Psoas muscle (tissue), 8 donors: Measurements from ENCODE around the gene MB. TPM values are rescaled to one million over a fixed set of nuclear protein-coding genes. Genes with fewer than 3 reads are reported as not detected.
A peak's percentile ranks its signal among the peaks of the same experiment; 100 is the strongest.

Experiments used
- ATAC-seq, 4 donors: fragments of 200-7000 bp; cut with Tn5 transposase; one replicate each; pipeline ENCODE4 v1.9.1; 2020; ENCODE audit warnings: moderate library complexity in 3 of 4, mild to moderate bottlenecking in 2 of 4
- DNase-seq, 2 donors: peaks; one replicate each; pipeline ENCODE4 v3.0.0-alpha.2; 2020
- H3K27ac ChIP-seq: fragments of 200-600 bp; one replicate; pipeline ENCODE4 v1.8.0; 2022
- H3K27me3 ChIP-seq, 3 donors: fragments of 200-600 bp in 1 of 3; one replicate each; pipeline versions ENCODE4 v1.6.1 to v1.8.0; 2013 to 2022; ENCODE audit warnings: low read length in 2 of 3, mild to moderate bottlenecking in 2 of 3, moderate library complexity in 1 of 3; ENCODE audit not compliant: insufficient read depth in 3 of 3
- H3K36me3 ChIP-seq, 2 donors: fragments of 200-600 bp in 1 of 2; one replicate each; pipeline versions ENCODE4 v1.6.1 to v1.8.0; 2013 to 2022; ENCODE audit warnings: low read depth in 1 of 2, mild to moderate bottlenecking in 1 of 2, moderate library complexity in 1 of 2; ENCODE audit not compliant: insufficient read depth in 1 of 2
- H3K4me1 ChIP-seq: fragments of 200-600 bp; one replicate; pipeline ENCODE4 v1.8.0; 2022
- H3K4me3 ChIP-seq: fragments of 200-600 bp; one replicate; pipeline ENCODE4 v1.8.0; 2022; ENCODE audit warnings: mild to moderate bottlenecking
- H3K9me3 ChIP-seq: fragments of 200-600 bp; one replicate; pipeline ENCODE4 v1.8.0; 2022
- WGBS, 3 donors: extraction: QIAGEN DNeasy Blood & Tissue Kit; methylation state at CpG; one replicate each; pipeline versions ENCODE4 v1.1.6 to v1.1.7; 2013; 5-methylcytosine and 5-hydroxymethylcytosine counted together
- intact Hi-C, 2 donors: fragments of 100-400 bp; cut with DNase I; formaldehyde crosslinking; loops; one replicate each; pipeline versions ENCODE4 v1.11.0 to v1.14.2; 2022
- polyA plus RNA-seq, 3 donors: library from polyadenylated mRNA; stranded (reverse); fragments of 200-250 nt; gene quantifications; one replicate each; pipeline ENCODE4 v1.2.3, GENCODE V29; 2013
- total RNA-seq, 4 donors: library from RNA; stranded (reverse); fragmentation: NEBNext Ultra II Directional in 2 of 4; extraction: Animal tissue kit (Norgen Biotek cat#: 25700) in 2 of 4; gene quantifications; one replicate each; pipeline versions ENCODE4 v1.2.1 to v1.2.4, GENCODE V29; 2021 to 2023
- TF ChIP-seq, protein P1 (sequence below): fragments of 200-600 bp; IDR thresholded peaks from one replicate; pipeline ENCODE4 v1.8.0; 2022; ENCODE audit warnings: antibody characterized with exemption
- donor health status: healthy with polysubstance abuse.
- donor health status: DM: no; HTN: no; CAD: no; lungs with moderate emphysema.
- donor health status: Bipolar disorder and iron deficiency.
- donor health status: healthy.
- donor health status: DM: yes; HTN: yes; CAD: no.
- donor health status: DM: no; HTN: no; CAD: no.
- donor health status: DM: no; HTN: no; CAD: no.
- donor health status: DM: yes; HTN: yes; CAD: no.

The MB gene
- total and polyA plus RNA-seq, 7 donors = 6,836 to 12,606 (median 9,385) TPM

DNA sequence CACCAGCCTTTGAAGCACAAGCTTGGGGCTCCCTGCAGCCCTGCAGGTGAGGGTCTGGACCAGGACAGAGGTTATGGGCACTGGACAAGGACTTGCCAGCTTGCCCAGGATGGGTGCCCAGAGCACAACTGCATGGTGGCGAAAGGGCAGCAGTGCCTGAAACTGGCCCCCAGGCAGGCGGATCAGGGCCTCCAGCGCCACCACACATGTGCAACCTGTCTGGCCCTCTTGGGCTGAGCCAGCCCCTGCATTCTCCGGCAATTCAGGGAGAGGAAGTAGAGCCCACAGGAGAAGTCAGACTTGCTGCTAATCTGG, 18.8 kb downstream of the MB start:
- Histone ChIP-seq H3K27me3 (no peaks in the 10 kb centered on the region), H3K4me1 (peaks cover 64% of the 10 kb centered on the region), H3K9me3 (no peaks in the 10 kb centered on the region), H3K27ac (peak overlapping the region; percentile 80), H3K4me3 (no peak overlapping the region), H3K36me3 (no peaks in the 10 kb centered on the region)
- DNase-seq = no peak
- intact Hi-C loops = no loop called here
- TF ChIP-seq, protein P1, sequence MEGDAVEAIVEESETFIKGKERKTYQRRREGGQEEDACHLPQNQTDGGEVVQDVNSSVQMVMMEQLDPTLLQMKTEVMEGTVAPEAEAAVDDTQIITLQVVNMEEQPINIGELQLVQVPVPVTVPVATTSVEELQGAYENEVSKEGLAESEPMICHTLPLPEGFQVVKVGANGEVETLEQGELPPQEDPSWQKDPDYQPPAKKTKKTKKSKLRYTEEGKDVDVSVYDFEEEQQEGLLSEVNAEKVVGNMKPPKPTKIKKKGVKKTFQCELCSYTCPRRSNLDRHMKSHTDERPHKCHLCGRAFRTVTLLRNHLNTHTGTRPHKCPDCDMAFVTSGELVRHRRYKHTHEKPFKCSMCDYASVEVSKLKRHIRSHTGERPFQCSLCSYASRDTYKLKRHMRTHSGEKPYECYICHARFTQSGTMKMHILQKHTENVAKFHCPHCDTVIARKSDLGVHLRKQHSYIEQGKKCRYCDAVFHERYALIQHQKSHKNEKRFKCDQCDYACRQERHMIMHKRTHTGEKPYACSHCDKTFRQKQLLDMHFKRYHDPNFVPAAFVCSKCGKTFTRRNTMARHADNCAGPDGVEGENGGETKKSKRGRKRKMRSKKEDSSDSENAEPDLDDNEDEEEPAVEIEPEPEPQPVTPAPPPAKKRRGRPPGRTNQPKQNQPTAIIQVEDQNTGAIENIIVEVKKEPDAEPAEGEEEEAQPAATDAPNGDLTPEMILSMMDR = no peak
- ATAC-seq = no peak
- 40 to 80% (median 51%) methylated on average over 4 of the region's 4 CpGs for WGBS, 3 donors

DNA sequence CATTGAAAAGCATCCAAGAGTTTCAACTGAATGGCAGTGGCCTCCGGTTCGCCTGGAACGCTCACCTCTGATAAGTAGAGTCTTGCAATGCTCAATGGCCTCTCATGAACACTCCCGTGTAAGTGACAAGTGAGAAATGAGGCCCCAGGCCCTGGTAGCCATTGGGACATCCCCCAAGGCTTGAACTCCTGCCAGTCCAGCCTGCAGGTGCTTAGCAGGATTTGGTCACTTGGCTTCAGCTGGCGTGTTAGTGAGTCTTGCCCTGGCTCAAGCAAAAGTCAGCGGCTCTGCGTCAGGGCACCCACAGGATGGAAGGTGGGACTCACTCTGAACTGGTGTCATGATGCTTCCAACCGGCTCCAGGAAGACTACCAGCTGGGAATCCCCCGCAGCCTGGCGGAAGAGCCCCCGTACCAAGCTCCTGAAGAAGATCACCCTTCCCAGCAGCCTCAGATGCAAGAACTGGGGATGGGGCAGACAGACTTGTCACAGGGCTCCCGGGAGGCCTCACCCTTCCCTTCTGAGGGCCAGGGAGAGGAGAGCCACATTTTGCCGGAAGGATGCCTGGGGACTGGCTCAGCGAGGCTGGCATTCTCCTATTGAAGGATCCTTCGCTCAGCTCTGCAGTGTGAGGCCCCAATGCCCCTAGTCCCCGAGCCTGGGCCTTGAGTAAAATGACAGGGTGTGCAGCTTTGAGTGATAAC, 19.3 kb downstream of the MB start:
- ATAC-seq (peak; percentile 22 to 47 (median 36)), DNase-seq (no peak)
- H3K27me3 ChIP-seq = no peaks in the 10 kb centered on the region
- WGBS, 3 donors = 53 to 63% (median 60%) methylated on average over 16 of the region's 16 CpGs
- H3K9me3 ChIP-seq = no peaks in the 10 kb centered on the region
- H3K36me3 ChIP-seq = no peaks in the 10 kb centered on the region
- TF ChIP-seq, protein P1 = no peak
- peak overlapping the region; percentile 80 for H3K27ac ChIP-seq
- H3K4me3 ChIP-seq = no peak overlapping the region
- intact Hi-C loops = no loop called here
- peaks cover 66% of the 10 kb centered on the region for H3K4me1 ChIP-seq

DNA sequence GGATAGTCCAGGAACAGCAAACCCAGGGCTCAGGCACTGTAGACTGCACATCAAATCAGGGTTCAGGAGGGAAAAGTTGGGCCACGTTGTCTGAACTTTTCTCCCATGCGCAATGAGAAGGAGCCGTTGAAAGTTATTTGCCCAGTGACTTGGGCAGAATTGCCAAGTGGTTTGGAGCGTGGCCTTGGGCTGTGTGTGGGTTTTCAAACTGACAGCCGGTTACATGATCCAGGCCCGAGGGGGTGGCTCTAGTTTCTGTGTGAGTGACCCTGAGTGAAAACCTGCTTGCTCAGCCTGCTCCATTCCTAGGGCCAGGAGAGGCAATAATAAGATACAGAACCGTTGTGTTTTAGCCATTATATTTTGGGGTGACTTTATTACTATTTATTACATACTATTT, 20.3 kb downstream of the MB start:
- peak overlapping the region; percentile 80 for H3K27ac ChIP-seq
- WGBS, 3 donors = 26 to 41% (median 31%) methylated on average over 7 of the region's 7 CpGs
- H3K27me3 ChIP-seq = no peaks in the 10 kb centered on the region
- H3K4me3 ChIP-seq = no peak overlapping the region
- intact Hi-C loops = no loop called here
- no peaks in the 10 kb centered on the region for H3K36me3 ChIP-seq
- TF ChIP-seq, protein P1 = no peak
- DNase-seq = peak; percentile 70 to 82
- H3K9me3 ChIP-seq = no peaks in the 10 kb centered on the region
- peak; percentile 71 to 84 (median 78) for ATAC-seq
- H3K4me1 ChIP-seq = peaks cover 69% of the 10 kb centered on the region

DNA sequence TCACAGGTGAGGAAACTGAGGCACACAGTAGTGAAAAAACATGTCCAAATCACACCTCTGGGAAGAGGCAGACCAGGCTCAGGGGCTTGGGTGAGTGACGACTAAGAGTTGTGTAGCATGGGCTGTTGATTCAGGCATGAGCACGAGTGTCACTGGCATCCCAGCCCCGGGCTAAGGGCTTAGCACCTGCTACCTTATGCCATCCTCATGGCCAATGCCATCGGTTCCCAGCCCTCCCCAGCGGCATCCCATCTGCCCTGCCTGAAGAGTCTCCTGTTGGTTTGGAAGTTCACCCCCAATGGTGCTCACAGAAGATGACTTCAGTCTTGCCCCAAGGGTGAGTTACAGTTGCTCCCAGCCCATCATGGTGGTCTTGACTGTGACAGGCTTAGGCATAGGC, 22.4 kb downstream of the MB start:
- DNase-seq (no peak), ATAC-seq (no peak)
- no peaks in the 10 kb centered on the region for H3K27me3 ChIP-seq
- 41 to 54% (median 41%) methylated on average over 5 of the region's 5 CpGs for WGBS, 3 donors
- TF ChIP-seq, protein P1 = no peak
- no peaks in the 10 kb centered on the region for H3K36me3 ChIP-seq
- H3K9me3 ChIP-seq = no peaks in the 10 kb centered on the region
- H3K4me3 ChIP-seq = no peak overlapping the region
- intact Hi-C loops = no loop called here
- H3K27ac ChIP-seq = peak overlapping the region; percentile 80
- H3K4me1 ChIP-seq = peaks cover 77% of the 10 kb centered on the region

DNA sequence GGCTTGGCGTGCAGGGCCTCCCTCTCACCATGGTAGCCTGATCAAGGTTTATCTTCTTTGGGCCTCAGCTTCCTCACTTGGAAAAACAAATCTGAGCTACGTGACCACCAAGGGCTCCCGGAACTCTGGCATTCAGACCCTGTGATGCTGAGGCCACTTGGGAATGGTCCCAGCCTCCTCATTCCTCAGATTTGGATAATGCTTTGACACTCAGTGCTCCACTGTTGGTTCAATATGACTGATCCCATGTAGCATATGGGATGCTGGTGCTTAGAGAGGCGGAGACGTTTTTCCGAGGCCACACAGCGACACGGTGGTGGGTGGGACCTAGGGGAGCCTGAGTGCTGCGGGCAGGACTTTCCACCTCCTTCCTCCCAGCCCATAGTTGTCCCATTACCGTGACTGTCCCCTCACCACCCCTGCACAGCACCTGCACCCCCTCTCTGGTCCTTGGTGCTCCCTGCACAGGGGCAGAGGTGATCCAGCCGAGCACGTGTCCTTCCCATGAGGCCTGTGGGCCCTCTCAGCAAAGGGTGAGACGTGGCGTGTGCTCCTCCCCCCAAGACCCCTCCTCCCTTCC, 23.1 kb downstream of the MB start:
- Histone ChIP-seq H3K9me3 (no peaks in the 10 kb centered on the region), H3K27ac (peak overlapping the region; percentile 80), H3K4me1 (peaks cover 76% of the 10 kb centered on the region), H3K4me3 (no peak overlapping the region), H3K27me3 (no peaks in the 10 kb centered on the region), H3K36me3 (no peaks in the 10 kb centered on the region)
- intact Hi-C loops = no loop called here
- 73 to 89% (median 77%) methylated on average over 14 of the region's 14 CpGs for WGBS, 3 donors
- TF ChIP-seq, protein P1 = no peak
- DNase-seq = no peak
- ATAC-seq = no peak
